Measurements from ENCODE around the gene ZFAND4. TPM values are rescaled to one million over a fixed set of nuclear protein-coding genes. Genes with fewer than 3 reads are reported as not detected.

ZFAND4 gene
- total RNA-seq, 1 experiment from 2014 or later, result 15.5 TPM

GRCh38 chr10:45602836-45603235 lies 69.7 kb downstream of the ZFAND4 start:
- ATAC-seq, result no peak
- ChIA-PET RAD21 (ENCODE audit: low non-redundant PET in 1 of 2, low total read pairs in 2 of 2, uncharacterized antibody in 2 of 2, unreplicated experiment in 2 of 2) (no interaction called here), CTCF (no interaction called here), POLR2A (no interaction called here)
- no peaks in the 10 kb centered on the region for H3K9me3 ChIP-seq (ENCODE audit: control insufficient read depth in 1 of 2, insufficient read depth in 1 of 2, low read depth in 1 of 2, low read length in 2 of 2)
- intact Hi-C loops (cut with micrococcal nuclease), result no loop called here
- H3K27me3 ChIP-seq (ENCODE audit: insufficient read depth, low read length), result no peaks in the 10 kb centered on the region
- no peak overlapping the region for H3K4me2 ChIP-seq (ENCODE audit: low read length)
- TF ChIP-seq ZBTB33 (IDR thresholded peaks at IDR 0.05; ENCODE audit: extremely low read depth, insufficient replicate concordance, low read length) (no peak), ATF3 (IDR thresholded peaks at IDR 0.05) (no peak), YY1 (IDR thresholded peaks at IDR 0.05; ENCODE audit: extremely low read depth, insufficient replicate concordance, low read depth, low read length) (no peak), POLR2AphosphoS5 (IDR thresholded peaks at IDR 0.05; ENCODE audit: low read depth, low read length) (no peak), SP1 (IDR thresholded peaks at IDR 0.05; ENCODE audit: low read depth) (no peak)
- BruUV-seq (replicated peaks), result no TSS peak
- H3K9ac ChIP-seq (ENCODE audit: low read length), result no peak overlapping the region
- no peaks in the 10 kb centered on the region for H3K79me2 ChIP-seq (ENCODE audit: insufficient read depth, low read length)
- no peak for DNase-seq (ENCODE audit: low read depth, low spot score)
- H4K20me1 ChIP-seq (ENCODE audit: insufficient read depth), result no peaks in the 10 kb centered on the region
- no peaks in the 10 kb centered on the region for H3K36me3 ChIP-seq (ENCODE audit: control insufficient read depth in 1 of 2, insufficient read depth in 2 of 2, low read length in 2 of 2)
- no peaks in the 10 kb centered on the region for H3K9me2 ChIP-seq (ENCODE audit: insufficient read depth)
- no peak overlapping the region for H3K27ac ChIP-seq (ENCODE audit: low read depth, low read length)
- H2AFZ ChIP-seq (ENCODE audit: low read depth, low read length, poor library complexity, severe bottlenecking), result no peak overlapping the region
- no peak overlapping the region for H3K4me3 ChIP-seq (replicated peaks in 1 of 2; ENCODE audit: low read depth in 1 of 2, low read length in 2 of 2)
- no peaks in the 10 kb centered on the region for H3K4me1 ChIP-seq (ENCODE audit: control insufficient read depth in 1 of 2, insufficient read depth in 2 of 2, low read length in 2 of 2)

GRCh38 chr10:45602082-45602730 lies 70.4 kb downstream of the ZFAND4 start:
- Histone ChIP-seq H3K4me2 (ENCODE audit: low read length) (no peak overlapping the region), H3K27ac (ENCODE audit: low read depth, low read length) (no peak overlapping the region), H3K4me3 (replicated peaks in 1 of 2; ENCODE audit: low read depth in 1 of 2, low read length in 2 of 2) (no peak overlapping the region), H3K36me3 (ENCODE audit: control insufficient read depth in 1 of 2, insufficient read depth in 2 of 2, low read length in 2 of 2) (no peaks in the 10 kb centered on the region), H3K9me3 (ENCODE audit: control insufficient read depth in 1 of 2, insufficient read depth in 1 of 2, low read depth in 1 of 2, low read length in 2 of 2) (no peaks in the 10 kb centered on the region), H3K9me2 (ENCODE audit: insufficient read depth) (no peaks in the 10 kb centered on the region), H4K20me1 (ENCODE audit: insufficient read depth) (no peaks in the 10 kb centered on the region), H3K27me3 (ENCODE audit: insufficient read depth, low read length) (no peaks in the 10 kb centered on the region), H2AFZ (ENCODE audit: low read depth, low read length, poor library complexity, severe bottlenecking) (no peak overlapping the region), H3K4me1 (ENCODE audit: control insufficient read depth in 1 of 2, insufficient read depth in 2 of 2, low read length in 2 of 2) (no peaks in the 10 kb centered on the region), H3K79me2 (ENCODE audit: insufficient read depth, low read length) (no peaks in the 10 kb centered on the region), H3K9ac (ENCODE audit: low read length) (no peak overlapping the region)
- POLR2A ChIA-PET, result no interaction called here
- DNase-seq (ENCODE audit: low read depth, low spot score) (no peak), ATAC-seq (no peak)
- RAD21 ChIA-PET (ENCODE audit: low non-redundant PET in 1 of 2, low total read pairs in 2 of 2, uncharacterized antibody in 2 of 2, unreplicated experiment in 2 of 2), result no interaction called here
- CTCF ChIA-PET, result no interaction called here
- TF ChIP-seq SP1 (IDR thresholded peaks at IDR 0.05; ENCODE audit: low read depth) (no peak), MAX (IDR thresholded peaks at IDR 0.05) (no peak), RAD21 (IDR thresholded peaks at IDR 0.05; ENCODE audit: low read depth) (no peak), ZFX (IDR thresholded peaks at IDR 0.05) (no peak), FOSL1 (IDR thresholded peaks at IDR 0.05; ENCODE audit: low read depth) (no peak), ELF1 (IDR thresholded peaks at IDR 0.05; ENCODE audit: borderline replicate concordance, low read depth) (no peak), POLR2AphosphoS5 (IDR thresholded peaks at IDR 0.05; ENCODE audit: low read depth, low read length) (no peak), YY1 (IDR thresholded peaks at IDR 0.05; ENCODE audit: extremely low read depth, insufficient replicate concordance, low read depth, low read length) (no peak), ATF3 (IDR thresholded peaks at IDR 0.05) (no peak), CEBPB (IDR thresholded peaks at IDR 0.05; ENCODE audit: low read depth) (no peak), EGR1 (IDR thresholded peaks at IDR 0.05; ENCODE audit: low read depth) (no peak), JUND (IDR thresholded peaks at IDR 0.05) (no peak)
- BruUV-seq (replicated peaks), result no TSS peak
- intact Hi-C loops (cut with micrococcal nuclease), result no loop called here
